Neural crest cell (in vitro differentiated cells): Measurements from ENCODE around the gene HSPB7. TPM values are rescaled to one million over a fixed set of nuclear protein-coding genes. Genes with fewer than 3 reads are reported as not detected.
"Not testable (repeated sequence)": the region's sequence is repeated elsewhere in the genome, so short reads cannot be mapped to it uniquely, and the experiment has no call there.

Source experiments
- DNase-seq: peaks from one replicate; pipeline ENCODE4 v3.0.0; 2021; ENCODE audit warnings: low read depth, mixed read lengths, low spot score
- H3K27ac Mint-ChIP-seq: one replicate; pipeline ENCODE4 v1.8.0; 2021; ENCODE audit warnings: mild to moderate bottlenecking, mixed read lengths; ENCODE audit not compliant: unreplicated experiment
- H3K27me3 Mint-ChIP-seq: 2 replicates; pipeline ENCODE4 v1.8.0; 2021; ENCODE audit warnings: low read depth, mild to moderate bottlenecking, mixed read lengths
- H3K36me3 Mint-ChIP-seq: 2 replicates; pipeline ENCODE4 v1.8.0; 2021; ENCODE audit warnings: low read depth, mild to moderate bottlenecking, mixed read lengths
- H3K4me1 Mint-ChIP-seq: 2 replicates; pipeline ENCODE4 v1.8.0; 2021; ENCODE audit warnings: mixed read lengths
- H3K4me3 Mint-ChIP-seq: one replicate; pipeline ENCODE4 v1.8.0; 2021; ENCODE audit warnings: mild to moderate bottlenecking, mixed read lengths
- H3K9me3 Mint-ChIP-seq: 2 replicates; pipeline ENCODE4 v1.8.0; 2021; ENCODE audit warnings: mixed read lengths
- total RNA-seq: library from RNA; stranded (reverse); gene quantifications from 2 replicates; pipeline ENCODE4 v1.2.1, GENCODE V29; 2021
- TF ChIP-seq, protein P1 (sequence below): fragments of 200-600 bp; sonication (generic); conservative IDR thresholded peaks from 2 replicates; pipeline ENCODE4 v1.5.0; 2021; ENCODE audit warnings: antibody characterized with exemption, mild to moderate bottlenecking

HSPB7 gene
- total RNA-seq, 1 donor from 2014 or later = not detected

DNA sequence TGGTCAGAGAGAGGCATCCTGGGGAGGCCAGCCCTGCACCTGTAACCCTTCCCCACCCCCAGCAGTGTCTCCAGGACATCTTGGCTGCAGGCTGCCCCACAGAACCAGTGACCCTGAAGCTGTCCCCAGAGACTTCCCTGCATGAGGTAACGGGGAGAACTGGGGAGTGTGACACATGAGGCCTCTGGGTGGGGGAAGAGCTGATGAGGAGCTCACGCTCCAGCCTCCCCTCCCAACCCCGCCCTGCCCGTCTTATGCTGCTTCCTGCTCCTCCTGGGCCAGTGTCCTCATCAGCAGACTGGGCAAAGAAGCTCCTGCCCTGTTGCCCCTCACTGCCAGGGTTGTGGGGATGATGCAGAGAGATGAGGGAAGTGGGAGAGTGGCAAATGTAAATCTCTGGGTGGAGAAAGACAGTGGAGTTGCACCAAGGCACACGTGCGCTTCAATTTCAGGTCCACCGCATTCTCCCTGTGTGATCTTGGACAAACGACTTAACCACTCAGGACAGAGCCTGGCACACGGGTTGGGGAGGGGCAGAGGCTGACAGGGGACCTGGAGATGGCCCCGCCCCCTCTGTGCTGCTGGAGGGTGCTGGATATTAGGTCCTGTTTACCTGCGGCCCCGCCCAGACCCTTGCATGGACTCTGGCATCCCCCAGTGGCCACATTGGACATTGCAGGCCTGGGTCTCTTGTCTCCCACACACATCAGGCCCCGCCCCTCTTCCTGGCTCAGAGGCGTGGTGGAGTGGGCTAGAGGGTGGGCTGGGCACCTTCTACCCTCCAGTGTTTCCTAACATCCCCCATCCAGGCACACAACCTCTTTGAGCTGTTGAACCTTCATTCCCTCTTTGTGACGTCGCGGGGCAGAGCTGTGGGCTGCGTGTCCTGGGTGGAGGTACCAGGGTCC lies 38.0 kb upstream of the HSPB7 start:
- TF ChIP-seq, protein P1, sequence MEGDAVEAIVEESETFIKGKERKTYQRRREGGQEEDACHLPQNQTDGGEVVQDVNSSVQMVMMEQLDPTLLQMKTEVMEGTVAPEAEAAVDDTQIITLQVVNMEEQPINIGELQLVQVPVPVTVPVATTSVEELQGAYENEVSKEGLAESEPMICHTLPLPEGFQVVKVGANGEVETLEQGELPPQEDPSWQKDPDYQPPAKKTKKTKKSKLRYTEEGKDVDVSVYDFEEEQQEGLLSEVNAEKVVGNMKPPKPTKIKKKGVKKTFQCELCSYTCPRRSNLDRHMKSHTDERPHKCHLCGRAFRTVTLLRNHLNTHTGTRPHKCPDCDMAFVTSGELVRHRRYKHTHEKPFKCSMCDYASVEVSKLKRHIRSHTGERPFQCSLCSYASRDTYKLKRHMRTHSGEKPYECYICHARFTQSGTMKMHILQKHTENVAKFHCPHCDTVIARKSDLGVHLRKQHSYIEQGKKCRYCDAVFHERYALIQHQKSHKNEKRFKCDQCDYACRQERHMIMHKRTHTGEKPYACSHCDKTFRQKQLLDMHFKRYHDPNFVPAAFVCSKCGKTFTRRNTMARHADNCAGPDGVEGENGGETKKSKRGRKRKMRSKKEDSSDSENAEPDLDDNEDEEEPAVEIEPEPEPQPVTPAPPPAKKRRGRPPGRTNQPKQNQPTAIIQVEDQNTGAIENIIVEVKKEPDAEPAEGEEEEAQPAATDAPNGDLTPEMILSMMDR = peak; percentile 88
- Mint-ChIP-seq H3K27me3 (peaks cover 5% of the 10 kb centered on the region), H3K27ac (no peak overlapping the region), H3K36me3 (no peaks in the 10 kb centered on the region), H3K4me1 (peaks cover 6% of the 10 kb centered on the region), H3K4me3 (no peak overlapping the region), H3K9me3 (no peaks in the 10 kb centered on the region)
- peak; percentile 95 for DNase-seq

DNA sequence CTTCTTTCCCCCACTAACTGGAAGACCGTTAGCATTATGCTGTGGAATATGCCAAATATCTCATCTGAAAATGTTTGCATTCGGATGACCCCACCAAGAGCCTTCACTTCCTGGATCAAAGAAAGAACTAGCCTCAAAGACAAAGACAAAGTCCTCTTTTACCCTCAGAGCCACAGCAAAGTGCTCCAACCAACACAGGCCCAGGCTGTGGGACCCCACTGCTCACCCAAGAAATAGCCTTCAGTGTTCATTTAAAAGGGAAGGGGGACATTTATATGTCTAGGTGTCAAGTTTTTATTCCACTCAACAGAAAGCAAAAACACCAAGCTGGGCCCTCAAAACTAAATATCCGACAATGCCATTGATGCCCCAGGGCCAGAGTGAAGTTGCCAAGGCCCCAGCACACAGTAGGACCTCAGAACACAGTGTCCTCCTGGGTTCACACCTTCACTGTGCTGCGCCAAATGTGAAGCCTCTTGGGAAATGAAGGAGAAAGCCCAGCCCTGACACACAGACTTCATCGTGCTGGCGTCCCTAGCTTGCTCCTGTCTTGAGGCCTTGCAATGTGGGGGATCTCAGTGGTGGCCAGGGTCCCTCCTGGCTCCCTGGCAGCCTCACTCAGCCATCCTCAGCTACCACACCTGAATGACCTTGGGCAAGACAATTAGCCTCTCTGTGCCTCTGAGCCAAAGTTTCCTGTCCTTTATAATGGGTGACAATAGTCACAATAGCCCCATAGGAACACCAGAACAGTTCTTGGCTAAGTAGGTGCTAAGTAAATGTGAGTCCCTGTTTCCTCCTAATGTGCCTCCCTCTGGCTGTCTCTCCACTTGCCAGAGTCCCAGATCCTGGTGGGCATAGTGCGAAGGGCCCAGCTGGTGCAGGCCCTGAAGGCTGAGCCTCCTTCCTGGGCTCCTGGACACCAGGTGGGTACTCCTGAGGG lies 37.0 kb upstream of the HSPB7 start:
- Mint-ChIP-seq H3K4me3 (no peak overlapping the region), H3K27ac (no peak overlapping the region), H3K36me3 (no peaks in the 10 kb centered on the region), H3K27me3 (no peaks in the 10 kb centered on the region), H3K9me3 (no peaks in the 10 kb centered on the region), H3K4me1 (peaks cover 10% of the 10 kb centered on the region)
- no peak for DNase-seq
- TF ChIP-seq, protein P1 = no peak

DNA sequence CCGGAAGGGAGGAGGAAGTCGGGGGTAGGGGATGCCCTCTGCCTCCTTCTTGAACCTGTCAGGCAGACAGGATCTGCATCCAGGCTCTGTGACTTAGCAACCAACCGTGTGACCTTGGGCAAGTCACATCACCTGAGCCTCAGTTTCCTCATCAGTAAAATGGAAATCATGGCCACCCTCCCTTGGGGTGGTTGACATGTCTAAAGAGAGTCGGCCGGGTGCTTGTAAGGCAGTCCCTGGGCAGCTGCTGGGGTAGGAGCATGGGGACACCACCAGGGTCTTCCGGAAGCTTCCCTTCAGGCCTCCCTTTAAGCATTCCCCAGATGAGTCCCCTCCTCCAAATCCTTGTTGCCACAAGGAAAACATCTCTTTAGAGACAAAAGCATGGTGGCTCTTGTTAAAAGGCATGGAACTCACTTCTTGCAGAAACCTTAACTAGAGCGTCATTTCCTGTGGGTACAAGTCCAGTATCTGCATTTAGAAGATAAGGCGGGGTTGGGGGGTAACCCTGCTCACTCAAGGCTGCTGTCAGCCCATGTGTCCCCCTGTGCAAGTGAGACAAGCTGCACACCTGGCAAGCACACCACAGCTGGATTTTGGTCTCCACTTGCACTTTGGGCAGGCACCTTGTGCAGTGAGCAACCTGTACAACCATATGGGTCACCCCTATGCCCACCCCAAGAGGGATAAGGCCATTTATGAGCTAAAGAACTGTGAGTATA lies 36.1 kb upstream of the HSPB7 start:
- H3K4me3 Mint-ChIP-seq = no peak overlapping the region
- peaks cover 10% of the 10 kb centered on the region for H3K4me1 Mint-ChIP-seq
- no peak for DNase-seq
- no peaks in the 10 kb centered on the region for H3K9me3 Mint-ChIP-seq
- no peak overlapping the region for H3K27ac Mint-ChIP-seq
- no peaks in the 10 kb centered on the region for H3K27me3 Mint-ChIP-seq
- H3K36me3 Mint-ChIP-seq = no peaks in the 10 kb centered on the region
- TF ChIP-seq, protein P1 = no peak

DNA sequence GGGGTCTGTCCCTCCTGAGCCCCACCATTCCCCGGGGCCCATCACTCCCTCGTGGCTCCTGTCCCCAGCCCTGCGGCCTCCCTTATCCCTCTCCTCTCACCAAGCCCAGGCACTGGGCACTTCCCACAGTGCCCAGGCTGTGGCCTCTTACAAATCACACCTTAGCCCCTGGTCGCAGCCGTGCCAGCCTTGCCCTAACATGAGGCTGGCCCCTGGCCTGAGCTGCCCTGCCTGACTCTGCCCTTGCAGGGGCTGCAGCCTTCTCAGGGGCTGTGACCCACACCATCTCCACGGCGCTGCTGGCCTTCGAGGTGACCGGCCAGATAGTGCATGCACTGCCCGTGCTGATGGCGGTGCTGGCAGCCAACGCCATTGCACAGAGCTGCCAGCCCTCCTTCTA lies 34.1 kb upstream of the HSPB7 start:
- not testable (repeated sequence) for H3K27me3 Mint-ChIP-seq, H3K4me1 Mint-ChIP-seq, H3K4me3 Mint-ChIP-seq, H3K27ac Mint-ChIP-seq, H3K9me3 Mint-ChIP-seq, H3K36me3 Mint-ChIP-seq, DNase-seq

DNA sequence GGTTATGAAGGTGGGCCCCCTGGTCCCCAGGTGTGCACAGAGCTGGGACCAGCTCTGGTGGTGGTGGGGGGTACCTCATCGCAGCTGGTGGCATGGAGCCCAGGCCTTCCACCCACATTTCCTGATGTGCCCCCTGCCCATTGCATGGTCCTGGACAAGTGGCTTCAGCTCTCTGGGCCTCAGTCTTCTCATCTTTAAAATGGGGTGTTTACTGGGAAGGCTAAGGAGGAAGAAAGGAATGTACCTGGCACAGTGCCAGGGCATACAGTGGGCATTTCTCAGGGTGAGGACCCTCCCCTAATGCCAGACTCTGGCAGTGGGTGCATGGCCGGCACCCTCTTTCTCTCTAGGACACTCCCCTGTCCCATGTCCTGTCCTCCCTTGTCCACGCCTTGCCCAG lies 33.2 kb upstream of the HSPB7 start:
- TF ChIP-seq, protein P1 = no peak
- no peak for DNase-seq
- no peaks in the 10 kb centered on the region for H3K9me3 Mint-ChIP-seq
- H3K27ac Mint-ChIP-seq = no peak overlapping the region
- peaks cover 7% of the 10 kb centered on the region for H3K4me1 Mint-ChIP-seq
- H3K27me3 Mint-ChIP-seq = no peaks in the 10 kb centered on the region
- H3K4me3 Mint-ChIP-seq = no peak overlapping the region
- no peaks in the 10 kb centered on the region for H3K36me3 Mint-ChIP-seq
